GM19438 (cell line): Measurements from ENCODE around the gene MBOAT2.
A peak's percentile ranks its signal among the peaks of the same experiment; 100 is the strongest.
"Not testable (repeated sequence)": the region's sequence is repeated elsewhere in the genome, so short reads cannot be mapped to it uniquely, and the experiment has no call there.

Source experiments
- ATAC-seq: cut with Tn5 transposase; IDR thresholded peaks from one replicate; pipeline ENCODE4 v1.9.1; 2021; ENCODE audit warnings: low read depth; ENCODE audit not compliant: unreplicated experiment

The MBOAT2 gene

DNA sequence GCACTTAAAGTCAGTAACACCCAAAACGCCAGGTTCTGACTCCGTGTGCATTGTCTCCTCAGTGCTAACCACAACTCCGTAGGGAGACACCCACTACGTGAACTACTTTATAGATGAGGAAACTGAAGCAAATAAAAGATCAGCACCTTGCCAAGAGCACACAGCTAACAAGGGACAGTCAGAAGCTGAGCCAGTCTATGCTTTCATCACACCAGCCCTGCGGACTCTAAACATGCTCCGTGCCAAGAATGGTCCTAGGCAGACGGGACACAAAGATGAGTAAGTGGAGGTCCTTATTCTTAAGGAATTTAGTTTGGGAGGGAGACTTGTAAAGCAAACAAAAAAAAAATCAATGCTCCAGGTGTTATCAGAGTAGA, 9.6 kb downstream of the MBOAT2 start:
- no peak for ATAC-seq

DNA sequence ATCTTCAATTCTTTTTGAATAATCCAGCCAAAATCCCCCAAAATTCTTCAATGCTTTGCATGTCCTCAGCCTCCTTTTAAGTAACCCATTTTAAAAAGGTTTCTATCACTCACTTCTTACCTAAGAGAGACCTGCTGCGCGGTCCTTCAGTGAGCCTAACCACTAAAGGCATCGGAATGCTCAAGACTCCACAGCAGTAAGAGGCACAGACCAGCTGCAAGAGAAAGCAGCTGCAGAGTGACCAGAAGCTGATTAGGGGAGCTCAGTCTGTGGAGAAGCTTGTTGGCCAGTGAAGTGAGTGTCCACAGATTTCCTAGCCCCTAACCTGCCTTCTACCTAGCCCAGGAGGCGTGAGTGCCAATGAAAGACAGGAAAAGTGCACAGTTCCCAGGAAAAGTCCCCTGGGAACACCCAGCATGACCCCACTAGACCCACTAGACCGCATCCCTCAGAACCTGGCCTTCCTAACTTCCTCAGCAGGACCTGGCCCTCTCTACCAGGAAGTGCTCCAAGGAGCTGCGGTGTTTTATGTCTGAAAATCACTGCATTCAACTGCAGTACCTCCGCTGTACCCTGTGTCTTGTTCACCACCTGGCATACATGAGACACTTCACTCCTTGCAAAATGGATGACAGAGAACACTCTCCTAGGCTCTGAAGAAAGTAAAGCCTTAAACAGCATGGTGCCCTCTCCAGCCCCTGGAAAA, 10.1 kb downstream of the MBOAT2 start:
- ATAC-seq = no peak

DNA sequence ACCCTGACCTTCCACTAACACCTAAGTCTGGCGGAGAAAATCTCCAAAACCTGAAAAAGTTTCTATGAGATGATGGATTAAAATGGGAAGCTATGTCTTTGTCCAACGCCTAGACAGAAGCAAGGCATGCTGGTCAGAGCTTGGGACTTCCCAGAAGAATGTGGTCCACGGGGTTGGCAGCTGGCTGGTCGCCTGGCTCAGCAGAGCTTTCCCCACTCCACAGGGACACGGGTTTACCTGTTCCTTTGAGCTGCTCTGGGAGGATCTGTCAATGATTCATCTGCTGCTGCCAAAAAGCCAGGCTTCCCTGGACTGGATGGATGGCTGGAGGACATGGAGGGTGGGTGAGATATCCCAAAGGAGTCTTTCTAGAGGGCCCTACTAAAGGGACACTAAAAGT, 10.8 kb downstream of the MBOAT2 start:
- ATAC-seq = no peak

DNA sequence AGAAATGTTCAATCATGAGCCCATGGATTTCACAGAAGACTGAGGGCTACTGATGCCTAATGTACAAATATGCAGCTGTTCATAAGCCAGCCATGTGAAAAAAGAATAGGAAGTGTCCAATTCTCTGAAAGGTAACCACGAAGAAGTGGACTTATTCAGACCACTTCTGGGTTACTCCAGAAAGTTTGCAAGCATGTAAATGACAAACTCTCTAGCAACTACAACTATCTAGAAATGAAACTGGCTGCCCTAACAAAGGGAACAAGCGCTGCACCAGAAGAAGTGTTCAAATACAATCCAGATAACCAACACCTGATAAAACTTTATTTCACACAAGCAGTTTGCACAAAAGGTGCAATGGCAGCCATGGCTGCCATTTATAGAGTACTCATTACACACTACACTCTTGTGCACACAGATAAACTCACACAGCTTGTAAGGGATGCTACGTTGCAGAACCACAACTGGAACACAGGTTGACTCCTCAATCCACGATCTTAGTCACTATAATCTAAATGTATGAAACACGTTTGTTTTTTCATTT, 13.9 kb downstream of the MBOAT2 start:
- ATAC-seq = no peak

DNA sequence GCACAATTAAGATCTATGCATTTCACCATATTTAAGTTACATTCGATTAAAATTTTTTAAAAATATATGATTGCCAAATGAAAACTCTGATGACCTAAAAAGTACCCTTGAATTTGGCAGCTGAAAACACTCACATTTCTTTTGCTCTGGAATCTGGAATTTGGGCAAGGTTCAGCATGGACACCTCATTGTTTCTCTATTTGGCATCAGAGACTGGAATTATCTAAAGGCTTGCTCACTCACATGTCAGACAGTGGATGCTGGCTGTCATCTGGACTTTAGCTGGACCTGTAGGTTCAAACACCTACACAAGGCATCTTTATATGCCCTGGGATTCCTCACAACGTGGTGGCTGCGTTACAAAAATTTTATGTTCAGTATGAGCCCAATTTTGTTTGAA, 16.1 kb downstream of the MBOAT2 start:
- no peak for ATAC-seq

DNA sequence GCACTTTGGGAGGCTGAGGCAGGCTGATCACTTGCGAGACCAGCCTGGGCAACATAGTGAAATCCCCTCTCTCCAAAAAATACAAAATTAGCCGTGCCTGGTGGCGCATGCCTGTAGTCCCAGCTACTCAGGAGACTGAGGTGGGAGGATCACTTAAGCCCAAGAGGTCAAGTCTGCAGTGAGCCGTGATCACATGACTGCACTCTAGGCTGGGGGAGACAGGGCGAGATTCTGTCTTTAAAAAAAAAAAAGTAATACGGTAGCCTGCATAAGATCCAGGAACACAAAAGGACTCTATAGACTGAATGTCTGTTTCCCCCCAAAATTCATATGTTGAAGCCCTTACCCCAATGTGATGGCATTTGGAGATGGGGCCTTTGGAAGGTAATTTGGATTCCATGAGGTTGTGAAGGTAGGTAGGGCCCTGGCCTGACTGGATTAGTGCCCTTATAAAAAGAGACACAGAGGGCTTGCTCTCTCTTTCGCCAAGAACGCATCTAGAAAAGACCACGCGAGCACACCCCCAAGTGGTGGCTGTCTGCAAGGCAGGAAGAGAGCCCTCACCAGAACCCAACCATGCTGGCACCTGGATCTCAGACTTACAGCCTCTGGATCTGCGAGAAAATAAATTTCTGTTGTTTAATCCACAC, 17.0 kb downstream of the MBOAT2 start:
- ATAC-seq = peak; percentile 46

DNA sequence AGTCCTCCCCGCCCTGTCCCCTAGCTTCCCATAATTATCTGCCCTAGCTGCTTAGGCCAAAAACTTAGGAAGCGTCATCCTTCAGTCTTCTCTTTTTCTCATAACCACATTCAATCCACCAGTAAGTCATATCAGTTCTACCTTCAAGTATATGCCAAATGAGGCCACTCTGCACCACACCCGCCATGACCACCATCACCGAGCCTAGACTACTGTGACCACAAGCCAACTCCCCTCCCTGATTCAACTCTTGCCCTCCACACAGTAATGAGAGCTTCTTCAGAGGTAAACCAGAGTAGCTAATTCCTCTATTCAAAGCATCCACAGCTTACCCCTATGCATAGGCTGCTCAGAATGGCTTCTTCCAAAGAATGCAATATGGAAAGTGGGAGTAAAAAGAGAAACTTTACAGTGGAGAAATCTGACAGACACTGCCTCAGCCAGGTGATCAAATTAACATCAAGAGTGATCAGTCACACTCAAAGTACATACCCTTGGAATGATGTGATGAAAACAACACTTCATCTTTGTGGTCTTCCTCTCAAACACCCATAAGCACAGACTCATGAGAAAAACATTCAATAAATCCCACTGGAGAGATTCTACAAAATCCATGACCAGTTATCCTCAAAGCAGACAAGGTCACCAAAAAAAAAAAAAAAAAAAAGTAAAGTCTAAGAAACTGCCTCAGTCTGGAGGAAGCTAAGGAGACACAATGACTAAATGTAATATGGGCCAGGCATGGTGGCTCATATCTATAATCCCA, 17.7 kb downstream of the MBOAT2 start:
- no peak for ATAC-seq

DNA sequence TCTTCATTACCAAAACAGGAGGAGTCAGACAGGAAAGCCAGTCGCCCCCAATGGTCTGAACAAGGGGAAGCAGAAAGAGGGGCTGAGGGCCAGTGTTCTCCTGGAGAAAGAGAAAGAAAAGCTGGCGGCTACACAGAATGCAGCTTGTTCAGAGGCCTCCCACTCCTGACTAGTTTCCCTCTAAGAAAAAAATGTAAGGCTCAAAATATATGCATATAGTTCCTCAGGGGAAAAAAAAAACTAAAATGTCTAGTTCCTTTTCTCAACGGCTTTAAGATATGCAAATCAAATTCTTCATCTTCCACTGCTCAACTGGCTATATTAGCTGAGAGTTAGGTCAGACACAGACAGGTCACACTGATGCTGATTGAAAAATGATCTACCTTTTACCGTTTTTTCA, 18.6 kb downstream of the MBOAT2 start:
- peak; percentile 48 for ATAC-seq

DNA sequence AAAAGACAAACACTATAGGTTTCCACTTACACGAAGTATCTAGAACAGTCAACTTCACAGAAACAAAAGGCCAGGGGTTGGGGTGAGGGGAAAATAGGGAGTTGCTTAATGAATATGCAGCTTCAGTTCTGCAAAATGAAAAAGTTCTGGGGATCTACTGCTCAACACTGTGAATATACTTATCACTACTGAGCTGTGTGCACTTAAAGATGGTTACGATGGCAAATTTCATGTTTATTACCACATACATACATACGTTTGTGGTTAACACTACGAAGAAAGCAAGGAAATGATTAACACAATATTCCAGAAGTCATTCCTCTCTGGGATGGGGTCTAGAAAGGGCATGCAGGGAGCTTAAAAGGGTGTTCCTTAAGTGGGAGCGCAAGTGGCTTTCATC, 19.3 kb downstream of the MBOAT2 start:
- no peak for ATAC-seq

DNA sequence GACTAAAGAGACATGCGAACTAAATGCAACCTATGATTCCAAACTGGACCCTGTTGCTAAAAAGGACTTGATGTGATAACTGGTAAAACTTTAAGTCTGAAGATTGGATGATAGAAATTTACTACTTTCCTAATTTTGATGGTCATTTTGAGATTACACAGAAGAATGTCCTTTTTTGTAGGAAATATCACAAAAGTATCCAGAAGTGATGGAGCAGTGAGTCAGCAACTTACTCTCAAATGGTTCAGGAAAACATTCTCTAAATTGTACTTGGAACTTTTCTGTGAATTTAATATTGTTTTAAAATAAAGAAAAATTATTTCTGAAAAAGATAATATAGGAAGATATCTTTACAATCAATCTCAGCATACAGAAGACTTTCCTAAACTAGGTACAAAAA, 19.9 kb downstream of the MBOAT2 start:
- ATAC-seq = no peak

DNA sequence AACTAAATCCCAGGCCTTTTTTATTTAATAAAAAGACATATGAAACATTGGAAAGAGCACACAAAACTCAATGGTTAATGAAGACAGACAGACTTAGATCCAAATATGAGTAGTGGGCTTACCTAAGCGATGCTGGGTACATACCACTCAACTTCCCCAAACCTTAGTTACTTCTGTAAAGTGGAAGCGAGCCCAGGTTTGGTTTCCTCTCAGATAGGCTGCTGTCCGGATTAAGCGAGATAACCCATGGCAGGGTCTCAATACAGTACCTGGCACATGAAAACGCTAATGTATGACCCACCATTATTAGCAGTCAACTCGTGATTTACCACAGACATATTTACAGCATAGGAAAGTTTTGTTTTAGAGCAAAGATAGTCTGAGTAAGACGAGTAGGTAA, 21.6 kb downstream of the MBOAT2 start:
- no peak for ATAC-seq

DNA sequence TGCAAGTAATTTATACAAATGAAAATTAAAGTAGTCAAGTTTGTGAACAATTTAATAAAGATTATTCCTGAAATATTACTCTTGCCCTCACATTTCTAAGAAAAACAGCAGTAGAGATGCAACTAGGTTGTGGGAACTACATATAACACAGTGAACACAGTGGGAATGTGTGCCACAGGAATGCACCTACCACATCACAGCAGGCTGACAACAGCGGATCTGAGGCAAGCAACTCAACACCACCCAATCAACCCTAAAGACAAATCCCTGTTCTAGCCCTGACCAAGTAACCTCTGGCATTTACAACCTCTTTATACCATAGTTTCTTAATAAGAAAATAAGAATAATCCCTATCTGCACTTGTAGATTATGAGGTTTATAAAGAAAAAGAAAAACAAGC, 23.4 kb downstream of the MBOAT2 start:
- ATAC-seq = no peak

DNA sequence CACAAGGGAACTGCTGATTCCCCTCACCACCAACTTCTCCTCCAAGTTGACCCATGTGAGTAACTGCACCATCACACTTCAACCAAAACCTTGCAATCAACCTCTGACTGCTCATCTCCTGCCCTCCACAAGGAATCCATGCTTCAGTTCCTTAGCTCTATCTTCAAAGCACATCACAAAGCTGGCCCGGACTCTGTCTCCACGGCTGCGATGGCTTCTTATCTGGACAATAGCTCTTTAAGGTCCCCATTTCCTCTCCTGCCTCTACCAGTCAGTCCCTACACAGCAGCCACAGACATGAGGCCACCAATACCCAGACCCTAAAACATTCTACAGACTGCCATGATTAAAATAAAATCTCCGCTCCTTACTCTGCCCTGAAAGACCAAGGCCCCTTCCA, 25.7 kb downstream of the MBOAT2 start:
- no peak for ATAC-seq

DNA sequence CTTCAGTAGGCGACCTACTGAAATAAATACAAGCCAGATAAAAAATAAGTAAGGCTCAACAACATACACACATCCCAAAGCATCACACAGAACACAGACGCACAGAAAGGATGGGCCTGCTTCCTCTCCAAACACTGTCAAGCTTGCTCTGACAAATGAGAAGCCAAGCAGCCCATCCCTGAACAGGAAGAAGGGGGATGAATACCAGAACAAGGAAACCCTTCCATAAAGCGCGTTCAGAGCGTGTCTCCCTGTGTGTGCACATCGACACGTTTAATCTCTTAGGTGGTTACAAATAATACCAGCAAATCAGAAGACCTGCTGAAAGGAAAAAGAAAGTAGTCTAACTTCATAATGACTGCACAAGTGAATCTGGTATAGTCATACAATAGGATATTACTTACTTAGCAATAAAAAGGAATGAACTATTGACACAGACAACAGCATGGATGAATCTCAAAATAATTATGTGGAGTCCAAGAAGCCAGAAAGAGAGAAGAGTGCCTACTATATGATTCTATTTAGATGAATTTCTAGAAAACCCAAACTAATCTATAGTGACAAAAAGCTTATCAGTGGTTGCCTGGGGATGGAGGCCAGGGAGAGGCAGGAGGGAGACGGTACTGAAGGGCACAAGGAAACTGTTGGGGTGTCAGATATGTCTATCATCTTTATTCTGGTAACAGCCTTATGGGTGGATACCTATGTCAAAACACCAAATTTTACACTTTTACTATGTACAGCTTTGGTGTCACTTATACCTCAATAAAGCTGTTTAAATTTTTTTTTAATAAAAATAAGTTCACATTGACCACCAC, 26.8 kb downstream of the MBOAT2 start:
- ATAC-seq = no peak

DNA sequence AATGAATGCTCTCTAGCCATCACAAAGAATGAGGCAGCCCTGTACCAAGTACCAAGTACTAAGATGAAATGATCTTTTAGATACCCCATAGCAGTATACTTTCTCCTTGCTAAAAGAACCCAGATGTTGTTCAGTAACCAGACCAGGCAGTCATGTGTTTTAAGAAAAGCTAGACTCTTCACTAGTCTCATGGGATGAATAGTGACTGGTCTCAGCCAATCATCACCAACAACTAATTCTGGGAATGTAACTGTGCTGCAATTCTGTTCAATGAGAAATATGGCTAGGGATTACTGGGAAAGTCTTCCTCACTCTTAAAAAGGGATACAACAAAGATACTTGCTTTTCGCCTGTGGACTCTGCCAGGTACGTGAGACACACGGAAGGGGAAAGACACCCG, 29.5 kb downstream of the MBOAT2 start:
- no peak for ATAC-seq

DNA sequence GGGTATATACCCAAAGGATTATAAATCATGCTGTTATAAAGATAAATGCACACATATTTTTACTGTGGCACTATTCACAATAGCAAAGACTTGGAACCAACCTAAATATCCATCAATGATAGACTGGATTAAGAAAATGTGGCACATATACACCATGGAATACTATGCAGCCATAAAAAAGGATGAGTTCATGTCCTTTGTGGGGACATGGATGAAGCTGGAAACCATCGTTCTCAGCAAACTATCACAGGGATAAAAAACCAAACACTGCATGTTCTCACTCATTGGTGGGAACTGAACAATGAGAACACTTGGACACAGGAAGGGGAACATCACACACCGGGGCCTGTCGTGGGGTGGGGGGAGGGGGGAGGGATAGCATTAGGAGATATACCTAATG, 30.5 kb downstream of the MBOAT2 start:
- ATAC-seq = not testable (repeated sequence)

DNA sequence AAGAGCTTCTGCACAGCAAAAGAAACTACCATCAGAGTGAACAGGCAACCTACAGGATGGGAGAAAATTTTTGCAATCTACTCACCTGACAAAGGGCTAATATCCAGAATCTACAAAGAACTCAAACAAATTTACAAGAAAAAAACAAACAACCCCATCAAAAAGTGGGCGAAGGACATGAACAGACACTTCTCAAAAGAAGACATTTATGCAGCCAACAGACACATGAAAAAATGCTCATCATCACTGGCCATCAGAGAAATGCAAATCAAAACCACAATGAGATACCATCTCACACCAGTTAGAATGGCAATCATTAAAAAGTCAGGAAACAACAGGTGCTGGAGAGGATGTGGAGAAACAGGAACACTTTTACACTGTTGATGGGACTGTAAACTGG, 30.9 kb downstream of the MBOAT2 start:
- ATAC-seq = not testable (repeated sequence)

DNA sequence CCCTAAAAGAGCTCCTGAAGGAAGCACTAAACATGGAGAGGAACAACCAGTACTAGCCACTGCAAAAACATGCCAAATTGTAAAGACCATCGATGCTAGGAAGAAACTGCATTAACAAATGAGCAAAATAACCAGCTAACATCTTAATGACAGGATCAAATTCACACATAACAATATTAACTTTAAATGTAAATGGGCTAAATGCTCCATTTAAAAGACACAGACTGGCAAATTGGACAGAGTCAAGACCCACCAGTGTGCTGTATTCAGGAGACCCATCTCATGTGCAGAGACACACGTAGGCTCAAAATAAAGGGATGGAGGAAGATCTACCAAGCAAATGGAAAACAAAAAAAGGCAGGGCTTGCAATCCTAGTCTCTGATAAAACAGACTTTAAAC, 34.1 kb downstream of the MBOAT2 start:
- ATAC-seq = not testable (repeated sequence)

DNA sequence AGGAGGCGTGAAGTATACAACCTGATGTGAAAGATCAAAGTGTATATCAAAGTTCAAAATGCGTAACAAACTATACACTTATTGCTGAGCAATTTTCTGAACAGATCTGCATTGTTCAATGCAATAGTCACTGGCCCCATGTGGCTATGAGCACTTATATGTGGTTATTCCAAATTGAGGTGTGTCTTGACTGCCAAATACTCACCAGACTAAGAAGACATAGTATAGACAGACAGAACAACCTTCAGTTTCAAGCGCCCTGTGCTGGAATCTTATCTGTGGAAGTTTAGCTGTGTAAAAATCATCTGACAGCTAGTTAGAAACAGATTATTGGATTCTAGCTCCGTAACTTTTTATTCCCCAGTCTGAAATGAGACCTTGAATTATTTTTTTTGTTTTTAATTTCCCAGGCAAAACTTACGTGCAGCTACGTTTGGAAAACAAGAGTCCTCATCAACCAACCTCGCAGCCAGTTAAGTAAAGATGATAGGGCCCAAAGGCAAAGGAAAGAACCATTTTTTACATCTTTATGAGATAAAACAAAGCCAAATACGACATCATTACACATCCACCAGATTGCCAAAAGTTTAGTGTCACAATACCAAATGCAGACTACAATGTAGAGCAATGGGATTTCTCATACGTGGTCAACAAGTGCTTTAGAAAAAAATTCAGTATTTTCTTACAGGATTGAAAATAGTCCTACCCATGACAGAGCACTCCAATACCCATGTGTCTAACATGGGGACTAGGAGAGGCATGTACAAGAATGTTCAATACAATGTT, 37.2 kb downstream of the MBOAT2 start:
- no peak for ATAC-seq
